Subcutaneous abdominal adipose tissue (tissue), 5 donors: Measurements from ENCODE around the gene TAS2R60.

Experiments
- H3K27ac ChIP-seq: one replicate; pipeline ENCODE4 v1.7.0; 2013; ENCODE audit warnings: low read depth, mild to moderate bottlenecking, inconsistent platforms, low read length, moderate library complexity
- H3K27me3 ChIP-seq, 5 donors: one replicate each; pipeline ENCODE4 v1.7.0; 2013; ENCODE audit warnings: low read length in 5 of 5, inconsistent platforms in 1 of 5; ENCODE audit not compliant: control insufficient read depth in 5 of 5, insufficient read depth in 4 of 5
- H3K36me3 ChIP-seq, 5 donors: one replicate each; pipeline ENCODE4 v1.7.0; 2013; ENCODE audit warnings: low read length in 5 of 5; ENCODE audit not compliant: control insufficient read depth in 5 of 5, insufficient read depth in 5 of 5
- H3K4me1 ChIP-seq, 5 donors: one replicate each; pipeline ENCODE4 v1.7.0; 2013; ENCODE audit warnings: low read length in 5 of 5, mild to moderate bottlenecking in 3 of 5, moderate library complexity in 1 of 5; ENCODE audit not compliant: control insufficient read depth in 5 of 5, insufficient read depth in 5 of 5
- H3K4me3 ChIP-seq, 5 donors: one replicate each; pipeline ENCODE4 v1.7.0; 2013; ENCODE audit warnings: low read length in 5 of 5, low read depth in 1 of 5
- H3K9ac ChIP-seq, 5 donors: one replicate each; pipeline ENCODE4 v1.7.0; 2013; ENCODE audit warnings: low read length in 5 of 5, mild to moderate bottlenecking in 4 of 5, moderate library complexity in 3 of 5
- H3K9me3 ChIP-seq, 5 donors: one replicate each; pipeline ENCODE4 v1.7.0; 2013; ENCODE audit warnings: low read length in 5 of 5; ENCODE audit not compliant: control insufficient read depth in 5 of 5
- donor health status: healthy.
- donor health status: healthy.
- donor health status: healthy.
- donor health status: healthy.
- donor health status: healthy.

Gene TAS2R60

GRCh38 chr7:143439866-143440265 is 3.4 kb upstream of the TAS2R60 start:
- no peak overlapping the region for H3K9ac ChIP-seq

DNA sequence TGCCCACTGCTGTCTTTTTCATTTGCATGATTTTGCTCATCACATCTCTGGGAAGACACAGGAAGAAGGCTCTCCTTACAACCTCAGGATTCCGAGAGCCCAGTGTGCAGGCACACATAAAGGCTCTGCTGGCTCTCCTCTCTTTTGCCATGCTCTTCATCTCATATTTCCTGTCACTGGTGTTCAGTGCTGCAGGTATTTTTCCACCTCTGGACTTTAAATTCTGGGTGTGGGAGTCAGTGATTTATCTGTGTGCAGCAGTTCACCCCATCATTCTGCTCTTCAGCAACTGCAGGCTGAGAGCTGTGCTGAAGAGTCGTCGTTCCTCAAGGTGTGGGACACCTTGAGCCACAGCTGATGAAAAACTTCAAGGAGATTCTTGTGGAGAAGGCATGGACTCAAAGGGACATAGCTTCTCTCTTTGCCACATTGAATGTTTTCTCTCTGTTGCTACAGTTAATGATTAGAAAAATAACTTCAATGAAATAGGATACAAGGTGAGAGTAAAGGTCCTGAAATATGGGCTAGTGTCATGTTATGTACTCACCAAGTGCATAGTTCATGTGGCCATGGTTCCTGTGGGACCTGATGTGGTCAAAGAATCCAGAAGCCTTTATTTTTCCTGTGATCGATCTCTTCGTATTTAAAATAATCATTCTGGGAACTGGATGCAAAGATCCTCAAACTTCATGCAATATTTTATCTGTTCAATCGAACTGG is 970 bp downstream of the TAS2R60 start:
- Histone ChIP-seq H3K9me3 (no peaks in the 10 kb centered on the region), H3K27ac (no peak overlapping the region), H3K27me3 (peaks cover 0 to 3% (median 0%) of the 10 kb centered on the region in 5 donors), H3K4me1 (no peaks in the 10 kb centered on the region), H3K4me3 (no peak overlapping the region), H3K36me3 (no peaks in the 10 kb centered on the region), H3K9ac (no peak overlapping the region)

More at GRCh38 chr7:143439866-143440265, 3.4 kb upstream of the TAS2R60 start:
- H3K9me3 ChIP-seq, result no peaks in the 10 kb centered on the region
- H3K4me3 ChIP-seq, result no peak overlapping the region
- H3K4me1 ChIP-seq, result peaks cover 0 to 15% (median 5%) of the 10 kb centered on the region in 5 donors
- H3K27ac ChIP-seq, result no peak overlapping the region
- H3K36me3 ChIP-seq, result no peaks in the 10 kb centered on the region
- peaks cover 0 to 3% (median 0%) of the 10 kb centered on the region in 5 donors for H3K27me3 ChIP-seq

GRCh38 chr7:143444785-143445184 is 1.5 kb downstream of the TAS2R60 start:
- no peak overlapping the region for H3K27ac ChIP-seq
- H3K4me1 ChIP-seq, result no peaks in the 10 kb centered on the region
- no peaks in the 10 kb centered on the region for H3K36me3 ChIP-seq
- H3K4me3 ChIP-seq, result no peak overlapping the region
- H3K27me3 ChIP-seq, result peaks cover 0 to 3% (median 0%) of the 10 kb centered on the region in 5 donors
- H3K9me3 ChIP-seq, result no peaks in the 10 kb centered on the region
- no peak overlapping the region for H3K9ac ChIP-seq

DNA sequence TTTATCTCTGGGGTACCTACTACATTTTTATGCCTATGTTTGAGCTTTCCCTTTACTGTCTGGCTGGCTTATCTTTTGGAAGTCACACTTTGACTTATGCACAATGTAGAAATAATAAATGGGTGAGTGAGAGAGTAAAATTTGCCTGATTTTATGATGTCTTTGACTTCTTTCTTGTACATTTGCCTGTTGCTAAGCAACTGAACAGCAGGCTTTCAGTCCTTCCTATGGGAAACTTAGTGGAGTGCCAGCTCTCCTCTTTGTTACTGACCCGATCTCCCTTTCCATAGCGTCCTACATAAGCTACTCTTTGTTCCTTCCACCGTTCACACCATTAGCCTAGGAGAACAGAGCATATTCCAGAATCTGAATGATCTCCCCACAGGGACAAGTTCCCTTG is 4.2 kb downstream of the TAS2R60 start:
- H3K36me3 ChIP-seq, result no peaks in the 10 kb centered on the region
- H3K27ac ChIP-seq, result no peak overlapping the region
- no peaks in the 10 kb centered on the region for H3K4me1 ChIP-seq

DNA sequence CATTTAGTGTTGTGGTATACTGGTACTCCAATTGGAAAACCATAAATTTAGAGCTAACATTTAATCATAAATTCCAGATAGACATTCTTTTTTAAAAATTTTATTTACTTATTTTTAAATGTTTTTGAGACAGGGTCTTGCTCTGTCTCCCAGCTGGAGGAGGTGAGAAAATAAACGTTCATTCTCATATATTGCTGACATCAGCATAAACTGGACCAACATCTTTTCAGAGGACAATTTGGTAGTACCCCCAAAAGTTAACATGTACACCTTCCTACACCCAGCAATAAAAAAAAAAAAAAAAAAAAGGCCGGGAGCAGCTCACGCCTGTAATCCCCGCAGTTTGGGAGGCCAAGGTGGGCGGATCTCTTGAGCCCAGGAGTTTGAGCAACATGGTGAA is 5.2 kb downstream of the TAS2R60 start:
- H3K4me3 ChIP-seq, result no peak overlapping the region
- no peak overlapping the region for H3K9ac ChIP-seq
- H3K27ac ChIP-seq, result no peak overlapping the region
- no peaks in the 10 kb centered on the region for H3K27me3 ChIP-seq
- no peaks in the 10 kb centered on the region for H3K4me1 ChIP-seq
- no peaks in the 10 kb centered on the region for H3K36me3 ChIP-seq
- H3K9me3 ChIP-seq, result no peaks in the 10 kb centered on the region

More for the DNA sequence above, 4.2 kb downstream of the TAS2R60 start:
- no peak overlapping the region for H3K9ac ChIP-seq
- no peak overlapping the region for H3K4me3 ChIP-seq
- H3K9me3 ChIP-seq, result no peaks in the 10 kb centered on the region
- no peaks in the 10 kb centered on the region for H3K27me3 ChIP-seq

GRCh38 chr7:143449793-143450192 is 6.5 kb downstream of the TAS2R60 start:
- Histone ChIP-seq H3K27me3 (no peaks in the 10 kb centered on the region), H3K9me3 (no peaks in the 10 kb centered on the region), H3K36me3 (no peaks in the 10 kb centered on the region), H3K4me1 (peaks cover 0 to 5% (median 0%) of the 10 kb centered on the region in 5 donors), H3K4me3 (no peak overlapping the region), H3K27ac (no peak overlapping the region), H3K9ac (no peak overlapping the region)

DNA sequence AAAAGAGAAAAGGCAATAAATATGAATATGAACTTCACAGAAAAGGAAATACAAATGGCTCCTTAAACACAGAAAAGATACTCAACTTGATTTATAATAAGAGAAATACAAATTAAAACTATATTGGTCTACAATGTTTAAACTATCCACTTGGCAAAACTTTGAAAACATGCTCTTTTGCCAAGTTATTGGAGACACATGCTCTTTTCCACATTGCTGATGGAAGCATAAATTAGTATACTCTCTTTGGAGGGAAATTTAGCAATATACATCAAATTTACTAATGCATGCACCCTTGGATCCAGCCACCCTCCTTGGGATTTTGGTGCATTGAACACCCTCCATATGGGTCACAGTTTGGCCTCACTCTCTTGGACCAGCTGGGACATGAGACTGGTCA is 7.9 kb downstream of the TAS2R60 start:
- H3K27ac ChIP-seq, result no peak overlapping the region
- H3K9ac ChIP-seq, result no peak overlapping the region
- H3K4me1 ChIP-seq, result peaks cover 0 to 5% (median 0%) of the 10 kb centered on the region in 5 donors
- no peak overlapping the region for H3K4me3 ChIP-seq
- no peaks in the 10 kb centered on the region for H3K36me3 ChIP-seq
- H3K27me3 ChIP-seq, result no peaks in the 10 kb centered on the region
- no peaks in the 10 kb centered on the region for H3K9me3 ChIP-seq

DNA sequence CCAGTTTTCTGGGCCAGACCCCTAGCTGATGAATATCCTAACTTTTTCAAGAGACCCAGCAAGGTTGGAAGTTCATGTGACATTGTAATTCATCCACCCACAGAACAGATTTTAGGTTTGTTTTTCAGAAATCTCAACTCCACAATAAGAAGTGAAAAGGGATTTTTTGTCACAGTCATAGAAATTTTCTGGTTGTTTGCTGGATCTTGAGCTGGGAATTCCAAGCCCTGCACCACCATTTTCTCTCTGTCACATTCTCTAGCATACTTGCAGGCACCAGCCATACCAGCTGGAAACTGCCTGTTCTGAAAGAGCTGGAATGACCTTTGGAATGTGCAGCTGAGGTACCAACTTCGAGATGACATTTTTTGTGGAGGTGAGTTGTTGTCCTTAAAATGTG is 8.5 kb downstream of the TAS2R60 start:
- H3K27ac ChIP-seq, result no peak overlapping the region
- H3K27me3 ChIP-seq, result no peaks in the 10 kb centered on the region
- no peaks in the 10 kb centered on the region for H3K36me3 ChIP-seq

DNA sequence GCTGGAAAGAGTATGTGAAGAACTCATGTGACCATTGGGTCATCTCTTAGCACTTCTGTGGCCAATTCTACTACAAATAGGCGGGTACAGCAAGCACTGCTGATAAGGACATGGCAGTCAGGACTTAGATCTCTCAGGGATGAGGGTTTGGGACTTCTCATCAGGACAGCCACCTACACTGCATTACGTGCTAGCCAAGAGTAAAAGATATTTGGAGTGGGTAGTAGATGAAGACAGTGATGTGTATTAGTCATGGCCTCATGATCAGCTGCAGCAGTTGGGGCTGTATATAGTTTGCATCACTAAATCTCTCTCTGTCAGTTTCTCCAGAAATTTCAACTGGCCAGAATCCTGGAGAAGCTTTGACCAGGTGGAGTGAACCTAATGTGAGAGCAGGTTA is 9.2 kb downstream of the TAS2R60 start:
- H3K36me3 ChIP-seq, result no peaks in the 10 kb centered on the region
- H3K27me3 ChIP-seq, result no peaks in the 10 kb centered on the region
- H3K4me1 ChIP-seq, result peaks cover 0 to 5% (median 0%) of the 10 kb centered on the region in 5 donors
- no peak overlapping the region for H3K27ac ChIP-seq
- H3K9ac ChIP-seq, result no peak overlapping the region
- H3K4me3 ChIP-seq, result no peak overlapping the region
- no peaks in the 10 kb centered on the region for H3K9me3 ChIP-seq

More for the DNA sequence above, 8.5 kb downstream of the TAS2R60 start:
- Histone ChIP-seq H3K9ac (no peak overlapping the region), H3K9me3 (no peaks in the 10 kb centered on the region), H3K4me1 (peaks cover 0 to 5% (median 0%) of the 10 kb centered on the region in 5 donors), H3K4me3 (no peak overlapping the region)

- peaks cover 0 to 5% (median 2%) of the 10 kb centered on the region in 5 donors for H3K4me1 ChIP-seq
- no peaks in the 10 kb centered on the region for H3K9me3 ChIP-seq
- no peaks in the 10 kb centered on the region for H3K27me3 ChIP-seq
- no peak overlapping the region for H3K4me3 ChIP-seq
- H3K36me3 ChIP-seq, result no peaks in the 10 kb centered on the region
- H3K9ac ChIP-seq, result no peak overlapping the region
- no peak overlapping the region for H3K27ac ChIP-seq
Measured at GRCh38 chr7:143454091-143454680, 10.9 kb downstream of the TAS2R60 start.
